Neuron (in vitro differentiated cells): ENCODE measurements around the gene TPT1.
"Not testable (repeated sequence)": the region's sequence is repeated elsewhere in the genome, so short reads cannot be mapped to it uniquely, and the experiment has no call there.

ENCODE experiments used
- H2AFZ ChIP-seq: one replicate; pipeline ENCODE4 v1.6.1; 2013; ENCODE audit warnings: low read depth, mild to moderate bottlenecking, inconsistent platforms, low read length, moderate library complexity
- H3K27me3 ChIP-seq: one replicate; pipeline ENCODE4 v1.6.1; 2013; ENCODE audit warnings: low read length; ENCODE audit not compliant: insufficient read depth
- H3K36me3 ChIP-seq: one replicate; pipeline ENCODE4 v1.6.1; 2013; ENCODE audit warnings: low read length; ENCODE audit not compliant: insufficient read depth
- H3K4me1 ChIP-seq: one replicate; pipeline ENCODE4 v1.6.1; 2013; ENCODE audit warnings: low read length; ENCODE audit not compliant: insufficient read depth
- H3K4me3 ChIP-seq: 2 replicates; pipeline ENCODE4 v1.5.1; 2013; ENCODE audit warnings: mild to moderate bottlenecking, low read length, moderate library complexity
- H3K9me3 ChIP-seq: one replicate; pipeline ENCODE4 v1.6.1; 2013; ENCODE audit warnings: low read length

TPT1 gene

DNA sequence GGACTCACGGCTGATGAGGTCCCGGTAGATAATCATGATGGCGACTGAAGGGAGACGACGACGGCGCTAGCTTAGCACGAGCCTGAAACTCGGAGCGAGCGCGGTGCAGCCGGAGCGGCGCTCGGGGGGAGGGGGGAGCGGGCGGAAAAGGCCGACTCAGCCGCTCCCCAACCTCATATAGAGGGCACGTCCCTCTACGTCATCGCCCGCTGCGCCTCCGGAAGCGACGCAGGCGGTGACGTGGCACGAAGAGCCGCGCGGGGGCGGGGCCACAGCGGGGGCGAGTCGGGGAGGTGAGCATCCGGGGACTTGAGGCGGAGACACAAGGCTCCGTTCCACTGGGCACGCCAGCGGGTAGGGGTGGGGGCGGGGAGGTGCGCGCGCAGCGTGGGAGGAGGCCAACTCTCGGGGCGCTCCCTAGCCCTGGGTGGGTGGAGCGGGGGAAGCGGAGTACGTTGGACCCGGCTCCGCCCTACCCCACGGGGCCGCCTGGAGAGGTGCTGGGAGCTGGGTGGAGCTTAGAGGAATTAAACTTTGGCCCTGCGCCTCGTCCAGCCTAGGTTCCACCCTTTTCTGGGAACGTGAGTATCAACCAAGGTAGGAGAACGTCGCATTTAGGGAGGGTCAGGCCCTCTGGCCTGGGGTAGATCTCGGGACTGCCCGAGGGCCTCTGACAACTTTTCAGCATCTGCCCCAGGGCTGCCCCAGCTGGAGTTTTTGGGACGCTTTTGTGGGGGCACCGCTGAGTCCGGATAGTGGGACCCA lies at the start of gene TPT1:
Gene TPT1, minus strand, starts transcription at position 150 of the 765 bp plus-strand sequence. Its CDS starts 114 bp downstream, at position 36.
- H3K4me1 ChIP-seq: peaks cover 24% of the 10 kb centered on the region
- peaks cover 2% of the 10 kb centered on the region for H3K9me3 ChIP-seq
- H3K27me3 ChIP-seq: no peaks in the 10 kb centered on the region
- peak within 1 kb of the TSS; percentile 98 for H3K4me3 ChIP-seq
- peak within 1 kb of the TSS; percentile 89 for H2AFZ ChIP-seq
- peaks cover 49% of the 10 kb centered on the region for H3K36me3 ChIP-seq

DNA sequence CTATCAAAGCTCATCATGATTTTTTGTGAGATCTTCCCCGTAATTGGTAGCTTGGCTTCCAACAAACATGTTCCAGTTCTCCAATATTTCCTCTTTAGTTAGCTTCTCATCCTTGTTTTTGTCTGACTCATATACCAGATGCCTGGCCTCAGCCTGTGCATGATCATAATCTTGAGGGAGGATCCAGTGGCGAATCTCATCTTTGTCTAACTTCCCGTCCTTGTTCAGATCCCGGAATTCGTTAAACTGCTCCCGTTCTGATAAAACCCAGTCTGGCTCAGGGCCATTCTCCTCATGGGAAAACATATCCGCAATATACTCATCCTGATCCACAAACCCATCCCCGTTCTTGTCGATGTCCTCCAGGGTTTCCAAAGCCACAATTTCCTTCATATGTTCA lies 49.4 kb upstream of the TPT1 start:
- not testable (repeated sequence) for H3K4me3 ChIP-seq, H3K9me3 ChIP-seq, H3K27me3 ChIP-seq, H2AFZ ChIP-seq
- Histone ChIP-seq H3K36me3 (peaks cover 17% of the 10 kb centered on the region), H3K4me1 (peaks cover 11% of the 10 kb centered on the region)

DNA sequence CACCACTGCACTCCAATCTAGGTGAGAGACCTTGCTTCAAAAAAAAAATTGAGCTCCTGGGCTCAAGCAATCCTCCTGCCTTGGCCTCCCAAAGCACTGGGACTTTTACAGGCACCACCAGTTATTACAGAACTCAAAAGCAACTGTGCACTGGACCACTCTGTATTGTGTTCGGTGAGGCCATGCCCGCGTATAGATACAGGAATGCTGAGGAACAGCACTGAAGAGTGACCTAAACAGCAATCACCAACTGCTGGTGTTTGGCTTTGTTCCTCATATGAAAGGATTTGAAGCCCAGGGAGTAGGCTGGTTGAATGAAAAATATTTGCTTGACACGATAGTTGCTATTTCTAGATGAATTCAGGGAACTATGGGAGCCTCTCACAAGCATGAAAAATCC lies 47.7 kb upstream of the TPT1 start:
- peaks cover 11% of the 10 kb centered on the region for H3K4me1 ChIP-seq
- H3K36me3 ChIP-seq: peaks cover 26% of the 10 kb centered on the region
- no peak overlapping the region for H3K4me3 ChIP-seq
- no peaks in the 10 kb centered on the region for H3K27me3 ChIP-seq
- peaks cover 4% of the 10 kb centered on the region for H3K9me3 ChIP-seq
- H2AFZ ChIP-seq: no peak overlapping the region

DNA sequence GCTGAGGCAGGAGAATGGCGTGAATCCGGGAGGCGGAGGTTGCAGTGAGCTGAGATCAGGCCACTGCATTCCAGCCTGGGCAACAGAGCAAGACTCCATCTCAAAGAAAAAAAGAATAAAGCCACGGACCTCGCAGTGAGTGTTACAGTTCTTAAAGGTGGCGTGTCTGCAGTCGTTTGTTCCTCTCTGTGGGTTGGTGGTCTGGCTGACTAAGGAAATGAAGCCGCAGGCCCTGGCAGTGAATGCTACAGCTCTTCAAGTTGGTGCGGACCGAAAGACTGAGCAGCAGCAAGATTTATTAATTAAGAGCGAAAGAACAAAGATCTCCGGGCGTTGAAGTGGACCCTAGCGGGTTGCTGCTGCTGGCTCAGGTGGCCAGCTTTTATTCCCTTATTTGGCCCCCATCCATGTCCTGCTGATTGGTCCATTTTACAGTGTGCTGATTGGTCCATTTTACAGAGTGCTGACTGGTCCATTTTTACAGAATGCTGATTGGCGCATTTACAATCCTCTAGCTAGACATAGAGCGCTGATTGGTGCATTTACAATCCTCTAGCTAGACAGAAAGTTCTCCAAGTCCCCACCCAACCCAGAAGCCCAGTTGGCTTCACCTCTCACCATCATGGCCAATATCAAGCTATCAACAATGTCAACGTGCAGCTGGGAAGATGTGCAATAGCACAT lies 46.1 kb upstream of the TPT1 start:
- peaks cover 24% of the 10 kb centered on the region for H3K36me3 ChIP-seq
- not testable (repeated sequence) for H3K9me3 ChIP-seq, H3K27me3 ChIP-seq, H2AFZ ChIP-seq, H3K4me3 ChIP-seq
- H3K4me1 ChIP-seq: peaks cover 11% of the 10 kb centered on the region

DNA sequence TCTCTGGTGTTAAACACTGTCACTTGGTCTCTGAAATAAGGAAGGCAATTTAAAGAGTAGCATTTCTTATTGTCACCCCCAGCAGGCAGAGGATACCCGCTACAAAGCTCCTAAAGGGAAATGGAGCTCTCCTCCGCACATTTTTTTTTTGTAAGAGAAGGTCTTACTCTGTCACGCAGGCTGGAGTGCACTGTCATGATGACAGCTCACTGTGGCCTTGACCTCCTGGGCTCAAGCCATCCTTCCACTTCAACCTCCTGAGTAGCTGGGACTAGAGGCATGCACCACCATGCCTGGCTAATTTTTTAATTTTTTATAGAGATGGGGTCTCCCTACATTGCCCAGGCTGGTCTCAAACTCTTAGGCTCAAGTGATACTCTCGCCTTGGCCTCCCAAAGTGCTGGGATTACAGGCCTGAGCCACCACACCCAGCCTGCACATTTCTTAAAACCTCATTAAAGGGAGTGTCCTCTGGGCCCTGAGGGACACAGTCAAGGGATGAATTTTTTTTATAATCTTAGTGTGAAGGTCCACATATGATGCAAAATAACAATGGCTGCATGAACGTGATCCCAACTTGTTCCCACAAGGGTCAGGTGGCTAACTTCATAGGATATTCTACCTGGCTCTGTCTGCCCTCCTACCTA lies 45.0 kb upstream of the TPT1 start:
- no peaks in the 10 kb centered on the region for H3K27me3 ChIP-seq

DNA sequence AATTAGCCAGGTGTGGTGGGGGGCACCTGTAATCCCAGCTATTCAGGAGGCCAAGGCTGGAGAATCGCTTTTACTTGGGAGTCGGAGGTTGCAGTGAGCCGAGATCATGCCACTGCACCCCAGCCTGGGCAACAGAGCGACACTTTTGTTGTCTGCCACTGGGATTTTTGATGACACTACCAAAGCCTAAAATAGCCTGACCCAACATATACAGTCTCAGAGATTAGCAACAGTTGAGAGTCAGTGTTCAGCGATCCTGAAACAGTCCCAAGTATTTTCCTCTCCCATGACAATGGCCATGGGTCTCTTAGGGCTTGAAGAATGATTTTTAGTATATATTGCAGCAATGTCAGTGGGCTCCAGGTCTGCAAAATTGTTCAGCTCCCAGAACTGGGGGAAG lies 44.3 kb upstream of the TPT1 start:
- no peaks in the 10 kb centered on the region for H3K27me3 ChIP-seq
- H3K4me3 ChIP-seq: no peak overlapping the region
- no peak overlapping the region for H2AFZ ChIP-seq
- H3K4me1 ChIP-seq: peaks cover 11% of the 10 kb centered on the region
- H3K36me3 ChIP-seq: peaks cover 21% of the 10 kb centered on the region
- peaks cover 4% of the 10 kb centered on the region for H3K9me3 ChIP-seq

More for the DNA sequence above, 45.0 kb upstream of the TPT1 start:
- peaks cover 11% of the 10 kb centered on the region for H3K4me1 ChIP-seq
- no peak overlapping the region for H3K4me3 ChIP-seq
- H3K9me3 ChIP-seq: peaks cover 4% of the 10 kb centered on the region
- H3K36me3 ChIP-seq: peaks cover 24% of the 10 kb centered on the region
- no peak overlapping the region for H2AFZ ChIP-seq

DNA sequence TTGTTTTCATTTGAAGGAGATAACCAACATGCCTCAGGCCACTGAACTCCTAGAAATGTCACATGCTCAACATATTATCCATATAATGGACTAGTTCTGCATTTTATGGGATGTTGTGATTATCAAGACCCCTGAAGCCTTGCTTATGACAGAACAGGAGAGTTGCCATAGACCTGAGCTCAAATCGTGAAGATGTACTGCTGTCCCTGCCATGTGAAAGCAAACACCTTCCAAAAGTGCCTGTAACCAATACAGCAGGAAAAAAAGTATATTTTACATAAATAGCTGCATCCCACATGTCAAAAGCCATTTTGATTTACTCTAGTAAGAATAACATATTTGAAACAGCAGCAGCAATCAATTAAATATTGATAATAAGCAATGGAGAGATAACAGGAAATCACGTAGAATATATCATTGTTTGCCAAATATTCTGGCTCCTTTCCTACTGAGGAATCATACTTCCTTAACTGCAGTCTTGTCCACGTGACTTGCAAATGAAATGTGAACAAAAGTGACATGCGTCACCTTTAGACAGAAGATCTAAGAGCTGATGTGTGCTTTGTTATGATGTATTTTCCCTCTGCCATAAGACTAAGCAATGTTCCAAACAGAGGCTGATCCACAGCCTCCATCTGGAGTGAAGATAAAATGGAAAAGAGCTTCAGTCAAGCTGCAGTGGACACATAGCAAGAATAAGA lies 43.6 kb upstream of the TPT1 start:
- Histone ChIP-seq H3K27me3 (no peaks in the 10 kb centered on the region), H3K4me3 (no peak overlapping the region), H3K4me1 (peaks cover 11% of the 10 kb centered on the region), H2AFZ (no peak overlapping the region), H3K9me3 (peaks cover 4% of the 10 kb centered on the region), H3K36me3 (peaks cover 21% of the 10 kb centered on the region)

DNA sequence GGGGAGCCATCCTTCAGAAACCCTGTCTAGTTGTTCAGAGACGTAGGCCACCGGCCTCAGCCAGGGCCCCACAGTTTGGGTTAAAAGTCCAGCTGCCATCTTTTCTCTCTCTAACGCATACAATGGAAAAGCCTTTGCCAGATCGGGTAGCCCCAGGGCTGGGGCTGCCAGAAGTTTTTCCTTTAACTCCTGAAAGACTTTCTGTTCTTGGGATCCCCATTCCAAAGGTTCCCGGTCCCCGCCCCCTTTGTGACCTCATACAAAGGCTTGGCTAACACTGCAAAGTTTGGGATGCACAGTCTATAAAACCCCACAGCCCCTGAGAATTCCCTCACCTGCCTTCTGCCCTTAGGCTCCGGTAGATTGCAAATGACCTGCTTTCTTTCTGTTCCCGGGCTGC lies 41.8 kb upstream of the TPT1 start:
- not testable (repeated sequence) for H3K4me1 ChIP-seq, H2AFZ ChIP-seq, H3K4me3 ChIP-seq, H3K27me3 ChIP-seq, H3K9me3 ChIP-seq
- H3K36me3 ChIP-seq: peaks cover 20% of the 10 kb centered on the region

DNA sequence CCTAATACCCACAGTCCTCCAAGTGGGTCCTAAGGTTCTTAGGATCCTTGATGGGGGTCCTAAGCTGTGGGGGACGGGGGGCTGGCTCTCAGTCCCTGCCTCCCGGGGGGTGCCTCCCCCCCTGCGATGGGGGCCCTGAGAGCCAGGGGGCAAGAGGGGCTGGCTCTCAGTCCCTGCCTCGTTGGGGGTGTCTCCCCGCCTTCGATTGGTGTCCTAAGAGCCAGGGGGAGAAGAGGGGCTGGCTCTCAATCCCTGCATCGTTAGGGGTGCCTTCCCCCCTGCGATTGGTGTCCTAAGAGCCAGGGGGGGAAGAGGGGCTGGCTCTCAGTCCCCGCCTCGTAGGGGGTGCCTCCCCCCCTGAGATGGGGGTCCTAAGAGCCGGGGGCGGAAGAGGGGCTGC lies 40.2 kb upstream of the TPT1 start:
- no peak overlapping the region for H3K4me3 ChIP-seq
- H2AFZ ChIP-seq: no peak overlapping the region
- H3K36me3 ChIP-seq: peaks cover 18% of the 10 kb centered on the region
- no peaks in the 10 kb centered on the region for H3K4me1 ChIP-seq
- H3K27me3 ChIP-seq: no peaks in the 10 kb centered on the region
- no peaks in the 10 kb centered on the region for H3K9me3 ChIP-seq

DNA sequence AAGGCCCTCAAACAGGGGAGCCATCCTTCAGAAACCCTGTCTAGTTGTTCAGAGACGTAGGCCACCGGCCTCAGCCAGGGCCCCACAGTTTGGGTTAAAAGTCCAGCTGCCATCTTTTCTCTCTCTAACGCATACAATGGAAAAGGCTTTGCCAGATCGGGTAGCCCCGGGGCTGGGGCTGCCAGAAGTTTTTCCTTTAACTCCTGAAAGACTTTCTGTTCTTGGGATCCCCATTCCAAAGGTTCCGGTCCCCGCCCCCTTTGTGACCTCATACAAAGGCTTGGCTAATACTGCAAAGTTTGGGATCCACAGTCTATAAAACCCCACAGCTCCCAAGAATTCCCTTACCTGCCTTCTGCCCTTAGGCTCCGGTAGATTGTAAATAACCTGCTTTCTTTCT lies 39.7 kb upstream of the TPT1 start:
- H3K36me3 ChIP-seq: peaks cover 17% of the 10 kb centered on the region
- not testable (repeated sequence) for H3K9me3 ChIP-seq, H3K27me3 ChIP-seq, H2AFZ ChIP-seq, H3K4me1 ChIP-seq, H3K4me3 ChIP-seq

DNA sequence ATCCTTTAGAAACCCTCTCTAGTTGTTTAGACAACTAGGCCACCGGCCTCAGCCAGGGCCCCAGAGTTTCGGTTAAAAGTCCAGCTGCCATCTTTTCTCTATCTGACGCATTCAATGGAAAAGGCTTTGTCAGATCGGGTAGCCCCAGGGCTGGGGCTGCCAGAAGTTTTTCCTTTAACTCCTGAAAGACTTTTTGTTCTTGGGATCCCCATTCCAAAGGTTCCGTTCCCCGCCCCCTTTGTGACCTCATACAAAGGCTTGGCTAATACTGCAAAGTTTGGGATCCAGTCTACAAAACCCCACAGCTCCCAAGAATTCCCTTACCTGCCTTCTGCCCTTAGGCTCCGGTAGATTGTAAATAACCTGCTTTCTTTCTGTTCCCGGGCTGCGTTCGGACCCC lies 38.5 kb upstream of the TPT1 start:
- not testable (repeated sequence) for H3K36me3 ChIP-seq, H3K4me3 ChIP-seq, H3K4me1 ChIP-seq, H2AFZ ChIP-seq, H3K9me3 ChIP-seq, H3K27me3 ChIP-seq

DNA sequence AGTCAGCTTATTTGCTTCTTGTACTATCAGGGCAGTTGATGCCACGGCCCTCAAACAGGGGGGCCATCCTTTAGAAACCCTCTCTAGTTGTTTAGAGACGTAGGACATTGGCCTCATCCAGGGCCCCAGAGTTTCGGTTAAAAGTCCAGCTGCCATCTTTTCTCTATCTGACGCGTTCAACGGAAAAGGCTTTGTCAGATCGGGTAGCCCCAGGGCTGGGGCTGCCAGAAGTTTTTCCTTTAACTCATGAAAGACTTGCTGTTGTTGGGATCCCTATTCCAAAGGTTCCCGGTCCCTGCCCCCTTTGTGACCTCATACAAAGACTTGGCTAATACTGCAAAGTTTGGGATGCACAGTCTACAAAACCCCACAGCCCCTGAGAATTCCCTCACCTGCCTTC lies 37.8 kb upstream of the TPT1 start:
- not testable (repeated sequence) for H3K4me3 ChIP-seq, H3K4me1 ChIP-seq, H3K36me3 ChIP-seq, H2AFZ ChIP-seq, H3K27me3 ChIP-seq, H3K9me3 ChIP-seq

DNA sequence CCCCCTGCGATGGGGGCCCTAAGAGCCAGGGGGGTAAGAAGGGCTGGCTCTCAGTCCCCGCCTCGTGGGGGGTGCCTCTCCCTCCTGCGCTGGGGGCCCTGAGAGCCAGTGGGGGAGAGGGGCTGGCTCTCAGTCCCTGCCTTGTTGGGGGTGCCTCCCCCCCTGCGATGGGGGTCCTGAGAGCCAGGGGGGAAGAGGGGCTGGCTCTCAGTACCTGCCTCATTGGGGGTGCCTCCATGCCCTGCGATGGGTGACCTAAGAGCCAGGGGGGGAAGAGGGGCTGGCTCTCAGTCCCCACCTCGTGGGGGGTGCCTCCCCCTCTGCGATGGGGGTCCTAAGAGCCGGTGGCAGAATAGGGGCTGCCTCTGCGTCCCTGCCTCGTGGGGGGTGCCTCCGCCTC lies 36.3 kb upstream of the TPT1 start:
- not testable (repeated sequence) for H3K4me3 ChIP-seq, H3K27me3 ChIP-seq

More for the DNA sequence above, 36.3 kb upstream of the TPT1 start:
- not testable (repeated sequence) for H3K9me3 ChIP-seq, H3K36me3 ChIP-seq, H2AFZ ChIP-seq, H3K4me1 ChIP-seq
